ENCODE results near the gene CCDC7. TPM values are rescaled to one million over a fixed set of nuclear protein-coding genes. Genes with fewer than 3 reads are reported as not detected.
"Not testable (repeated sequence)": the region's sequence is repeated elsewhere in the genome, so short reads cannot be mapped to it uniquely, and the experiment has no call there.

CCDC7 gene
- total RNA-seq, 4 donors from 2014 or later: 34.1 to 114 (median 93.6) TPM

DNA sequence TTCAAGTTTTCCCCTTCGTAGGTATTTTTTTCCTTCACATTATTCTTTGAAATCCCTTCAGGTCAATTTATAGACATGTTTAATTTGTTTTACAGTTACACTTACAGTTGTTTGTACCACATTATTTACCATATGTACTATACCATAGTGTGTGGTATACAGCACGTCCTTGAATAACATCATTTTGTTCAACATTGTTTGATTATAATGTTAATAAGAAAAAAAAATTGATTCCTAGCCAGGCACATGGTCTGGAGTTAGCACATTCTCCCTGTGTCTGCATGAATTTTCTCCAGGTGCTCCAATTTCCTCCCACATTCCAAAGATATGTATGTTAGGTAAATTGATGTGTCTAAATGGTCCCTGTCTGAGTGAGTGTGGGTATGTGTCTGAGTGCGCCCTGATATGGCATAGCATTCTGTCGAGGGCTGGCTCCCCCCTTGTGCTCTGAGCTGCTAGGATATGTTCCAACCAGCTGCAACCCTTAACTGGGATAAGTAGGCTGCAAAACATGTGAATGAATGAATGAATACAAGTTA is 247.6 kb downstream of the CCDC7 start:
- intact Hi-C loops (cut with DNase I; ENCODE audit: low total_unique reads): no loop called here
- no peaks in the 10 kb centered on the region for H3K4me1 ChIP-seq
- peaks cover 0 to 7% of the 10 kb centered on the region in 2 donors for H3K9me3 ChIP-seq
- TF ChIP-seq CTCF (IDR thresholded peaks at IDR 0.05) (no peak), POLR2A (IDR thresholded peaks at IDR 0.05) (no peak)
- no peak overlapping the region for H3K4me3 ChIP-seq
- no peaks in the 10 kb centered on the region for H3K27me3 ChIP-seq
- no peak for DNase-seq
- no peaks in the 10 kb centered on the region for H3K36me3 ChIP-seq
- H3K27ac ChIP-seq: no peak overlapping the region

DNA sequence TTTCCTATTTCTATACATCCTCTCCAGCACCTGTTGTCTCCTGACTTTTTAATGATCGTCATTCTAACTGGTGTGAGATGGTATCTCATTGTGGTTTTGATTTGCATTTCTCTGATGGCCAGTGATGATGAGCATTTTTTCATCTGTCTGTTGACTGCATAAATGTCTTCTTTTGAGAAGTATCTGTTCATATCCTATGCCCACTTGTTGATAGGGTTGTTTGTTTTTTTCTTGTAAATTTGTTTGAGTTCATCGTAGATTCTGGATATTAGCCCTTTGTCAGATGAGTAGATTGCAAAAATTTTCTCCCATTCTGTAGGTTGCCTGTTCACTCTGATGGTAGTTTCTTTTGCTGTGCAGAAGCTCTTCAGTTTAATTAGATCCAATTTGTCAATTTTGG is 253.7 kb downstream of the CCDC7 start:
- H3K4me3 ChIP-seq; H3K36me3 ChIP-seq; intact Hi-C loops (cut with DNase I; ENCODE audit: low total_unique reads); H3K27ac ChIP-seq; H3K9me3 ChIP-seq; DNase-seq; H3K4me1 ChIP-seq; H3K27me3 ChIP-seq: not testable (repeated sequence)

- TF ChIP-seq CTCF (IDR thresholded peaks at IDR 0.05) (no peak), POLR2A (IDR thresholded peaks at IDR 0.05) (no peak)
- Histone ChIP-seq H3K4me1 (no peaks in the 10 kb centered on the region), H3K27ac (no peak overlapping the region), H3K27me3 (no peaks in the 10 kb centered on the region), H3K36me3 (no peaks in the 10 kb centered on the region), H3K4me3 (no peak overlapping the region), H3K9me3 (peaks cover 0 to 5% of the 10 kb centered on the region in 2 donors)
- no peak for DNase-seq
- intact Hi-C loops (cut with DNase I; ENCODE audit: low total_unique reads): no loop called here
Measured at GRCh38 chr10:32713560-32713959, 267.6 kb downstream of the CCDC7 start.

GRCh38 chr10:32731527-32731926 is 285.6 kb downstream of the CCDC7 start:
- no peak overlapping the region for H3K4me3 ChIP-seq
- no peaks in the 10 kb centered on the region for H3K36me3 ChIP-seq
- H3K27ac ChIP-seq: no peak overlapping the region
- no peaks in the 10 kb centered on the region for H3K9me3 ChIP-seq
- intact Hi-C loops (cut with DNase I; ENCODE audit: low total_unique reads): no loop called here
- H3K27me3 ChIP-seq: no peaks in the 10 kb centered on the region
- TF ChIP-seq POLR2A (IDR thresholded peaks at IDR 0.05) (no peak), CTCF (IDR thresholded peaks at IDR 0.05) (no peak)
- H3K4me1 ChIP-seq: no peaks in the 10 kb centered on the region
- DNase-seq: no peak

DNA sequence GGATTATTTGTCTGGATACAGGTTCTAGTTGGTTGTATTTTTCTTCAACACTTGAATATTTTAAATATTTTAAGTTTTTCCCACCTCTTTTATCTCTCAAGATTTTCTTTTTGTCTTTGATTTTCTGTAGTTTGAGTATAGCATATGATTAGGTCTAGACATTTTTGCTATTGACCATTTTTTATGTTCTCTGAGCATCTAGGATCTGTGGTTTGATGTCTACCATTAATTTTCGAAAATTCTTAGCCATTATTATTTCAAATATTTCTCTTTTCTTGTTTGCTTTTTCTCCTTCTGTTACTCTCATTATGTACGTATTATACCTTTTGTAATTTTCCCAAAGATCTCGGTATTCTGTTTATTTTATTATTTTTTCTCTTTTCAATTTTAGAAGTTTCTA is 293.0 kb downstream of the CCDC7 start:
- no peak for DNase-seq
- Histone ChIP-seq H3K4me1 (no peaks in the 10 kb centered on the region), H3K27ac (no peak overlapping the region), H3K36me3 (no peaks in the 10 kb centered on the region), H3K9me3 (no peaks in the 10 kb centered on the region), H3K4me3 (no peak overlapping the region), H3K27me3 (no peaks in the 10 kb centered on the region)
- TF ChIP-seq CTCF (IDR thresholded peaks at IDR 0.05): no peak
- TF ChIP-seq POLR2A (IDR thresholded peaks at IDR 0.05): no peak
- intact Hi-C loops (cut with DNase I; ENCODE audit: low total_unique reads): no loop called here

- H3K36me3 ChIP-seq: no peaks in the 10 kb centered on the region
- H3K4me3 ChIP-seq: no peak overlapping the region
- H3K9me3 ChIP-seq: peaks cover 0 to 4% of the 10 kb centered on the region in 2 donors
- intact Hi-C loops (cut with DNase I; ENCODE audit: low total_unique reads): no loop called here
- no peak for DNase-seq
- no peaks in the 10 kb centered on the region for H3K4me1 ChIP-seq
- H3K27ac ChIP-seq: no peak overlapping the region
- no peaks in the 10 kb centered on the region for H3K27me3 ChIP-seq
- TF ChIP-seq POLR2A (IDR thresholded peaks at IDR 0.05) (no peak), CTCF (IDR thresholded peaks at IDR 0.05) (no peak)
Measured at GRCh38 chr10:32744321-32744720, 298.4 kb downstream of the CCDC7 start.
